GM19372 (cell line): ENCODE data around the gene MCTP1.

Source experiments
- ATAC-seq: cut with Tn5 transposase; IDR thresholded peaks from one replicate; pipeline ENCODE4 v1.9.1; 2021; ENCODE audit warnings: mild to moderate bottlenecking, low read depth, moderate library complexity; ENCODE audit not compliant: unreplicated experiment

MCTP1 gene

DNA sequence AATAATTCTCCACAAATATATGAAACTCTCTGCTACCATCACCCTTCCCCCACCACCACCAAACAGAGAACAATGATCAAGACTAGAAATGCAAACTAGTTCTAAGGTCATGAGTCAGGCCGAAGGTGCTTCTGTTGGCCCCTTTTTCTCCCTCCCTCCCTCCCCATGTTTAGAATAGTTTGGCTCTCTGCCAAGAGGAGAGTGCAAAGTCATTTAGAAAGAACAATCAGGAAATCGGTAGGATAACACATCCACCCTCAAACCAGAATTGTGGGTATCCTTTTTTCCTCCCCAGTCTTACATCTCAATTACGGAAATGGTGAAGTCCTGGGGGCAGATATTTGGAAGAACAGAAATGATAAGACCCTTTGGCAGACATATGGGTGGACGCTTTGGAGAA, 496.4 kb downstream of the MCTP1 start:
- ATAC-seq: no peak

DNA sequence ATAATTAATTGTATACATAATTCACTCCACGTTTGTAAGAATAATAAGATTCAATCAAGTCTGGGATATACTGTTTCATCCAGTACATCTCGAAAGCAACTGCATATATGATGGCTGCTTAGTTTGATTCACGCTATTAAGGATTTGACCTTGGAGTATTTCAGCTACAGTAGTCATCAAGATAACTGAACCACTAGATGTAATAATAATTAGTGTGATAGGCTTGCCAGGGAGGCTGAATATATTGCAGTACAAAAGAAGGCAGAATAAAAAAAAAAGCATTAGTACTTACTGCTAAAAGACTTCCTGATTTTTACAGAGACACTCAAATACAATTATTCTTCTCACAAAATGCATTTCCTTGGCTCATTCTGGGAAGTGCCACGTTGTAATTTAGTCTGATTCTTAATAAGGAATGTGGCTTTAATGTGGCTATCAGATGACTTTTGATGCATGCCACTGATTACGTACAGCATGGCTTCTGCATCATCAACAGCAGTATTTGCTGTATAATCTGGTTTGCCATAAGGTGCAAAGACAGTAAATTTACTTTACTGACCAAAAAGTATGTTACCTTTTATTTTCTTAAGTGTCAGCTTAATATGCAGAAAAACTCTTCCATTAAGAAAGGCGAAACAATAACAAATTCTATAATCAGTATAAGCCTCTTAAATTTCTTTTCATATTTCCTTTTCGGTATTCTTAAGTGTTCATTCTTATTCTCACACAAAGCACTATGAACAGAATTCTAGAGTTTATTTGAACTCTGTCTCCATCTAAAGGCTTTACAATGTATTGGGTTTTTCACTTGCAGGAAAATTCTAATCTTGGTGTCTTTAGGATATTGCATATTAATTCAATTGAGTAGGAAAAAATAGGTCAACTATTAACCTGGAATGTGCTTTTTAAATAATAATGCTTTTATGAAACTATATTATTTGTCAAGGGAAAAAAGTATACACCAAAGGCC, 500.1 kb downstream of the MCTP1 start:
- no peak for ATAC-seq

DNA sequence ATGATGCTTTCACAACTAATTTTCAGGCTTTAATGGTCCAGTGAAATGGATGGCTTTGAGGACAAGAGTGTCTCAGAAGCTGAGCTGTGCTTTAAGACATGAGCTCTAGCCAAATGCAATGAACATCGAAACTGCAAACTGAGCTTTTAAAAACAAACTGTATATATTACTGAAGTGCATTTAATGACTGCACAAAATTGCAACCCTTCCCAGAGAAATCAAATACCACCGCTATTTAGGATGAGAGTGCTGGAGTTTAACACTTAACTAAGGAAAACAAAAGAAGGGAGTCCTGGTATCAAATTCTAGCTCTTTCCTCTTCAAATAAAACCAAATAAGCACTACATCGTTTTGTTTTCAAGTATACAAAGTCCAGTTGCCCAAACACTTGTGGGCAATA, 502.5 kb downstream of the MCTP1 start:
- no peak for ATAC-seq

DNA sequence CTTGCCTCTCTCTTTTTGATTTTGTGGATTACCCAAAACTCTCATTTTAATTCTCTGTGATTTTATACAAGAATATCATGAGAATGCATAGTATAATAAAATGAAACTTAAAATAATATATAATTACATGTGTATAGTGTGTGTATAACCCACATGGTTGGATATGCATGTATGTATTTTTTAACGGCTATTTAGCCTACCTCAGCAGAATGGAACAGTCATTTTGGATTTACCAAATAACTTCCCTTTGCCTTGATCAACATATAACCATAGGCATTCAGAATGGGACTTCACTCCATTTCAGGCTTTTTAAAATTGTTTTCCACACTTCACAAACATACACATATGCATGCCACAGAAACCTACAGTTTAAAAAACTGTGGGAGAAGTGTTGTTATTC, 505.2 kb downstream of the MCTP1 start:
- ATAC-seq: no peak

DNA sequence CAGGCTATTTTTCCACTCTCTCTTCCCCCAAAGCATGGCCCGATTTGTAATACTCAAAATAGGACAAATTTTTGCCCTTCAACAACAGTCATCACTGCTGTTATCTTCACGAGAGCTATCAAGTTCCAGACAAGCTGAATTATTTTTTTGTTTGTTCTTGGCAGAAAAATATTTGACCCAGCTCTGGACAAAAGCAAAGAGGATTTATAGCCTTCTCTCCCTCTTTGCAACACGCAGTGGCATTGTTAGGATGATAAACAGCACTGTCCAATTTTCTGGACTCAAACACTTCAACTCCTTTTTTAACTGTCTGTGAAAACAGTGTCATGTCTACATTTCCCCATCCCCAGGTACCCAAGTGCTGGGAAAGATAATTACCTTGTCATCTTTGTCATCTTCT, 506.2 kb downstream of the MCTP1 start:
- ATAC-seq: no peak

DNA sequence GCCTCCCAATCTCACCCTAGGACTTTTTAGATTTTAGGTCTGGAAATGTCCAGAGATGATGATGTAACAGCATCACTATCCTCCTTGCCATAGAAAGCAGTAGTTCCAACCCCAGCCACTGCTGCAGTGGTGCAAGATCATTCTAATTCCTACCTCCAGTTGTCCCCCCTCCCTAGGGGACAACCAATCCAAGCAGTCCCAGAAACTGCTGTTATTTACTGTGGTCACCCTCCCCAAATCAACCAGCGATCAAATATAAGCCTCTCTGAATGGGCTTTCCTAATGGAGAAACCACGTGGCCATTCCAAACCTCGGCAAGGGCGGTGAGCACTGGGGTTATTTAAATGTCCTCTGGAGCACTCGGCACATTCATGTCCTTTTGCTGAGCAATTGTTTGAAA, 506.6 kb downstream of the MCTP1 start:
- no peak for ATAC-seq

DNA sequence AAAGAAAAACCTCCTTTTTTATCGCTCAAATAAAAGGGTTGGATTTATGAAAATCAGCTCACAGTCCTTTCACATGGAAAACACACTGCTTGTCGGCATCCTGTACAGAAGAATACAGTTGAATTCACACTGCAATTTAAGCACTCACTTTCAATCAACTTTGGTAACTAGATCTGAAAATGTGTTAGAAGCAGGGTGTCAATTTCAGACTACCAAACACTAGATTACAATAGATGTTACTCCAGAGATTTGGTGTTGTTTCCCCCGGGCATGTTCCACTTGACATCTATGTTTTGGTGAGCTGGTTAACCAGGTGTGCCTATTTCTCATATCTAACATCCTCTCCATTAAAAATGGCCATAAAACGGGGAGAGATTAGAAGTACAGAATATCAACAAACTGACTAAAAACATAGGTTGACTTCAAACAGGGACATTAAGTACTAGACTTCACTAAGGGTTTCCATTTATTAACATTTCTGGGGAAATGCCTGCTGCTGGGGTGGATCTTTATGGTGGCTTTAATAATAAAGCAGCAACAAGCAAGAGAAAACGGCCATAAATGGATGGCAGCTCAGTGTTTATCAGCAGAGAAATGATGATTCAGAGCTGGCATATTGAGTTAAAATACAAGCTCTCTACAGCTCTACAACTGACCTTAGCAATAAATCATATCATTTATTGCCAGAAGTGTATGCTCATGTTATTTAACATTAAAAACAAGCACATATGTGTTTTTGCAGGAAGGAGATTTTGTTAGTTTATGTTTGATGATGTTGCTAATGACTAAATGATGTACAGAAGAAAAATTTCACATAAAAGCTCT, 507.6 kb downstream of the MCTP1 start:
- no peak for ATAC-seq

DNA sequence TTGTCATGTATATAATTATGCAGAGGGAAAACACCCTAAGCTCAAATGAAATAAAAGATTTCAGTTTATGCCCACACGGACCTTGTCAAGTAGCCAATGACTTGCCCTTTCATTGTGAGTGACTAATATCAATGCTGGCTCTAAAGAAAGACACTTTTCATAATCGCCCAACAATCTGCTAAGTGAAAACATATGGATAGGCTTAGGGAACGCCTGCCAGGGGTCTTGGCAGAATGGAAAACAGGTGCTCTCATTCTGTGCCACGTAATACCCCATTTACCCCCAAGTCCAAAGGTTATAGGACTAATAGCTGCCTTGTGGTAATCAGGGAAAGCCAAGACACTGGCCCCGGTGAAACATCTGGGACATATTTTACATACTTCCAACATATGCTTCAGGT, 508.7 kb downstream of the MCTP1 start:
- no peak for ATAC-seq

DNA sequence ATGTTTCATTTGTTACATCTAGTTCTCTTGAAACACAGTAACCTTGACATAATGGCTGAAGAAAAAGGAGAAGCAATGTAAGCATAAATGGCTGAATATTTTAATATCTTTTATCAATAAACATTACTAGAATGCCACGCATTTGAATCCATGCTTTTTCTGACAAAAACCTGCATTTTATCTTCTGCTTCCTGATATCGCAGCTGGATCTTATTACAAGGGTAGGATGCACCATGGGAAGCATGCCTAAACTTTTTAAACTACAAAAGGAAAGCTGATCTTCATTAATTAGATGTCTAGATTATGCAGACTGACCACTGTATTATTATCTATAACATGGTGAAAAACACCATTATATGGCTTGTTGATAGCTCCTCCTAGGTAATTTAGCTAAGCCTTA, 509.8 kb downstream of the MCTP1 start:
- no peak for ATAC-seq

DNA sequence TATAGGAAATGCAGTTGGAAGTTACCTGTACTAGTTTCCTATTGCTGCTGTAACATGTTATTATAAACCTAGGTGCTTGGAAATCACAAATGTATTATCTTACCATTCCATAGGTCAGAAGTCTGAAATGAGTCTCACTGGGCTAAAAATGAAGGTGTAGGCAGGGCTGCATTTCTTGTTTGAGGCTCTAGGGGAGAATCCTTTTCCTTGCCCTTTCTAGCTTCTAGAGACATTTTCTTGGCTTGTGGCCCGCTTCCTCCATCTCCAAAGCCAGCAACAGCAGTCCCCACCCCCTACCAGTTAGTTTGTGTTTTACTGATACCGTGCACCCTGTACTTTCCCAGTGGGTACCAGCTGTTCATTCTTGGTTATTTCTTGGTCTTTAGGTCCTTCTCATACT, 513.2 kb downstream of the MCTP1 start:
- ATAC-seq: no peak

DNA sequence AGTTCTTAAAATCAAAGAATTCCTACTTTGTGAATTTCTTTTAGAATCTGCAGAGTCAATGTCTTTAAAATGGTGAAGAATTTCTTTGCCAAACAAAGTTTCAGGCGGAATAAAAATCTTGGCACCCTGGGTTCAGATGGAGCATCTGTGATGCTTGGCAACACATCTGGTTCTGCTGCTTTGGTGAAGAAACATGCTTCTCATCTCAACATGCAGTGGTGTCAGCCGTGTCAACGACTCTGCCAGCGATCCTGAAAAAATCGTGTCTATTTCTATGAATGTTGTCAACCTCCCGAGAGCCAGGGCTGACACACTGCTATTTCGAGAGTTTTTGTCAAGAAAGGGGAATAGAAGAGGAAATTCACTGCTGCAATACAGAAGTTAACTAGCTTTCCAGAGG, 514.9 kb downstream of the MCTP1 start:
- ATAC-seq: no peak

DNA sequence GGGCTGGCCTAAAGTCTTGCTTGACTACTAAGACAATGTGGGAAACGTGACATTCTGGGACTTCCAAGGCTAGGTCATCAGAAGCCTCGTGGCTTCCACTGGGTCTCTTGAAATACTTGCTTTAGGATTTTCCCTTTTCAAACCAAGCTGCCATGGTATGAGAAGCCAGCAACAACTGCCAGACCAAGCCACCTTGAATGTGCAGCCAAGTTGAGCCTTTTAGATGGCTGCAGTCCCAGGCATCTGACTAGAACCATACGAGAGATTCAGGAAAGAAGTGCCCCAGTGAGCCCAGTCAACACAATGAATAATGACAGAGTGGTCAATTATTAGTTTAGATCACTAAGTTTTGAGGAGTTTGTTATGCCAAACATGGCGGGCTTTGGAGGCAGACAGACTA, 523.1 kb downstream of the MCTP1 start:
- ATAC-seq: no peak

DNA sequence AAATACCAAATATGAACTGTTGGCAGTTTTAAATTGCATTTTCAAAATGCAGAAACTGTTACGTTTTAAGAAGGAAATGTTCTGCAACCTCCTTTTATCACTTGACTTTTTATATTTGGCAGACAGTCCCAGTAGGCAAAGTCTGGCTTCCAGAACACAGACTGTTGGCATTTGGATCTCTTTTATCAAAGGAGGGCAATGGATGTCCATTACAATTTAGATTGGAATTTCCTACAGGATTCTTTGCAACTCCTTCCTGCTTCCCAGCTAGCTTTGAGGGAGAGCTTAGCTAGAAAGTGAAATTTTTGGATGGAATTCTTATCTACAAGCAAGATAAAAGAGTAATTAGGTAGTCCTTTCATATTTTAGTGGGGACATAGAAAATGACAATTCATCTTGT, 523.8 kb downstream of the MCTP1 start:
- no peak for ATAC-seq

DNA sequence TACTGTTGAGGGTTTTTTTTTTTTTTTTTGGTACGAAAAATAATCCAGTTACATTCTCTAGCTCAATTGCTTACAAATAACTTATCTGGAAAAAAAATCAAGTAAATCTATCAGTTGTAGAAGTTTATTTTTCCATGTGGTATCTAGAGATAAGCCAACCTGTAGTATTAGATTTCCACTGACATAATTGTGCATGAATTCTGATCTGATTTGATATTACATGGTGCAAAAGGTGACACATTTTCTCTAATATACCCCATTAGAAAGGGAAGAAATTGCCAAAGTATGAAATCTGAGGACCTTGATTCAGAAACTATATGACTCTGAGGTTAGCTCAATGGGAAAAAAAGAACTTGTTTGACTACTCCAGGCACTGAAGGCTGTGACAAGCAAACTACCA, 524.9 kb downstream of the MCTP1 start:
- no peak for ATAC-seq

DNA sequence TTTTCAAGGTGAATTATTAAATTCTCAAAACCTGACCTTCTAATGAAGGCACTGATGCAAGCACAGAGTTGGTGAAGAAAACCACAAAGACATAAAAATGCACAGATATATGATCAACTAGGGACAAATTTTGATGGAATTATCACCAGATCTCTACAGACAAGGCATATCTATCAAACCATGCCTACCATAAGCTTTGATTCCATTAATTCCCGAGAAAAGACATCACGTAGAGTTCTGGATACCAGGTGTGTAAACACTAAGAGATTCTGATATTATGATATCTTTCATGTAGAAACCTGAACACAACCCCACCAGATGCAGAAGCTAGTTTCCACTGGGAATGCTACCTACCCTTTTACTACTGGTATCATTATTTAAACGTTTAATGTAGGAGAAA, 525.9 kb downstream of the MCTP1 start:
- ATAC-seq: no peak

DNA sequence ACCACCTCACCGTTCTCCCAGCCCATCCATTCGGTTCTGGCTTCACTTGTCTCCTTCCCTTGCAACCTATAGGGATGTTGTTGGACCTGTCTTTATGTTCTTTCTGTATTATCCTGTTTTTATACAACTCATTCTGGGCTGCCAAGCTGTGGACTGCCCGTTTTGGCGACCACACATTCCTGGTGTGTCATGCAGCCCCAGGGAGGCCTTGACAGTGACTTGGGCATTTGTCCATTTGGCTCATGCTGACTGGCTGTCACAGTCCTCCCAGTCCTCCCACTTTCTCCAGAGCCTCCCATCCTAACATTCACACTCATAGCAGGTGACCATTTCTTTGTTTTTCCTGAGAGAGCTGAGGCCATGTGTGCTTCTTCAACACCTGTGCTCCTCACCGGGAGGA, 530.1 kb downstream of the MCTP1 start:
- no peak for ATAC-seq

DNA sequence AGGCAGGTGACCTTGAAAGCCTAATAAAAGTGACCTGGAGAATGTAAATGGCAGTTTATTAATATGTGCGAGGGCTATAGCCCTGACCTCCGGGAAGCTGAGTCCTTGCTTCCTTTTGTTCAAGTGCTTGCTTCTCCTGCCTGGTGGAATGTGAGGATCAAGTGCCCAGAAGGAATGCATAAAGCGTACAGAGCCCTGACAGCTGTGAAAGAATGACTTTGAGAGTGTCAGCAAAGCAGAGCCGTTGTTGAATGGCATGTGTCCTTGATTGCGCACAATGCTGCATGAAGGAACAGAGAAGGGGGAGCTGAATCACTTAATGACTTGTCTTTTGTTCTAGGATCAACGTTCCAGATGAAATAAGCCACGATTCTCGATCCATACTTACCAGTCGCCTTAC, 533.4 kb downstream of the MCTP1 start:
- ATAC-seq: no peak

DNA sequence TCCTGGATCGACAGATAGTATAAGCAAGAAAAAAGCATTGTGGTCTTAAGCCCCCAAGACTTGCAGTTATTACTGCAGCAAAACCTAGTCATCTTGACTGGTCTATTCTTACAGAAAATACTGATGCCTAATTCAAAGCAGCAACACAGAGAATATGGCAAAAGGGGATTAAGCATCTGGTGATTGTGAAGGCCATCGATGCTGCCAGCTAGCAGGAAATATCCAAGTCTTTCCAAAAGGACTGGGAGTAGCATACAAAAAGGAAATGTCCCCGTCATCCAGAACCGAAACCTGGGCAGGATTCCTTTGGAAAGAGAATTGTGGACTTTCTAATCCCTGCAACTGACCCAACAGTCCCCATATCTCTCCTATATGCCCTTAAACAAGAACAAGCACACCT, 534.2 kb downstream of the MCTP1 start:
- no peak for ATAC-seq

DNA sequence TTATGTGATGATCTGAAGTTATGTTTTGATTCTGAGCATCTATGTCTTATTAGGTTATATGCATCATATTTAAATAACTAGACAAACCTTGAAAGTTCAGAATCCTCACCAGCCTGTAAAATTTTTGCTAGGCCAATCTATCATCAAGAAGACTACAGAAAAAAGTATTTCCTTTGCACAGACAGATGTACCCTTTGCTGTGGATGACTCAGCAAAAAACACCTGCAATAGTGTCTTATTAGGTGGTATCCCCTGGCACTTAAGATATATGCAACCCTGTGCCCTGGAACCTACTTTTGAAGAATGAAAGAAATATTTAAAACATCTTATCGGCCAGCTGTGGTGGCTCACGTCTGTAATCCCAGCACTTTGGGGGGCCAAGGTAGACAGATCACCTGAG, 535.9 kb downstream of the MCTP1 start:
- ATAC-seq: no peak

DNA sequence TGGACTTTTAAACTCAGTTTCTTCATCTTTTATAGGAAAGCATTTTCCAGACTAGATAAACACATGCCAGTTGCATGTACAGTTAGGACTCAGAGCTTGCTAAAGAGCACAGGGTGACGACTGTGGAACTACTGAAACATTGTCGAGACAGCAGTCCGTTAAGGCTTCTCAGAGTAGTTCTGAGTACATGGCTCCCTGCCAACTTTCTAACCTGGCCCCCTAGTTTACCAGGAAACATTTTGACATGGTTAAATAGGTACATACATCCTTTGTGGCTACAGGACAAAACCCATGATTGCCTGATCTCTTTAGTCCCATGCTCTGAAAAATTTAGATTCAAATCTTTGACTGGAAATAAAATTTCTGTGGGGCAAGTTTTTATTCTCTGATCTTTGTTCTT, 536.7 kb downstream of the MCTP1 start:
- no peak for ATAC-seq

DNA sequence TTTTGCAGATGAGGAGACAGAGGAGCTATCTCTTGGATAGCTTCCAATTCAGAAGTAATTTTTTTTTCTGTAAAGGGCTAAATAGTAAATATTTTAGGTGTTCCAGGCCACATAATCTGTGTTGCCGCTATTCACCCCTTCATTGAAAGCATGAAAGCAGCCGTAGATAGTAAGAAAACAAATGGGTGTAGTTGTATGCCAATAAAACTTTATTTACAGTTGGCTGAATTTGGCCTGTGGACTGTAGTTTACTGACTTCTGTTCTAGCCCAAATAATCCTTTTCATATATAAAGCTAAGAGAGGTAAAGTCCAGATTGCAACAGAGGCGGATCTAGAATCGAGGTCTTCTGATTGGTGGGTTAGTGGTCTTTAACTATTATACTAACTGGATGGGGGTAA, 537.5 kb downstream of the MCTP1 start:
- ATAC-seq: no peak

DNA sequence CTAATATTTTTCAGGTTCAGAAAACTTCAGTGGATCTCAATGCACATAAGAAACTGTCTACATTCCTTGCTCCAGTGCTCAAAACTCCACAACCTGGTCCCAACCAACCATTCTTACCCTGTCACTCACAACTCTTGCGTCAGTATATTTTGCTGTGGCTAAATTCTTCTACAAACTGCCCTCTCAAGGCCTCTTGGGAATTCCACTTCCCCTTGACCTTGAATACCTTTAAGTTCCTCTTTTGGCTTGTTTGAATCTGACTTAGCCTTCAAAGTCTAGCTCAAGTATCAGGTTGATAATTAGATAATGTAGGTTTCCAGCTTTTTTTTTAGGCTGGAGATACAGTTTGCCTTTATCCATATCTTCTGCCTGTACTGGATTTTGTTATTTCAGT, 538.2 kb downstream of the MCTP1 start:
- peak; percentile 46 for ATAC-seq
